CD4-positive, alpha-beta T cell (primary cell): ENCODE measurements around the gene TSSK2. TPM values are rescaled to one million over a fixed set of nuclear protein-coding genes. Genes with fewer than 3 reads are reported as not detected.

Experiments used
- ATAC-seq: fragments of 200-7000 bp; cut with Tn5 transposase; one replicate; pipeline ENCODE4 v1.10.0; 2022; ENCODE audit warnings: mild to moderate bottlenecking; ENCODE audit not compliant: poor library complexity
- CTCF ChIA-PET: fragments of 350-600 bp; sonication (Branson Sonifier 250); formaldehyde crosslinking; loops from one replicate; lab custom pipeline; 2021; ENCODE audit warnings: antibody characterized with exemption, inconsistent platforms; lab: Charles Lee
- POLR2A ChIA-PET: fragments of 350-600 bp; sonication (Branson Sonifier 250); formaldehyde crosslinking; loops from one replicate; lab custom pipeline; 2021; ENCODE audit warnings: antibody characterized with exemption, inconsistent platforms; lab: Charles Lee
- DNase-seq, 14 experiments: peaks; one replicate each; pipeline ENCODE4 v3.0.0-alpha.2; 2013 to 2020; ENCODE audit warnings: mixed read lengths in 2 of 14
- H3K27ac ChIP-seq, 2 donors: one replicate each; pipeline versions ENCODE4 v1.5.1 to v1.7.0; 2013; ENCODE audit warnings: low read length in 2 of 2, low read depth in 1 of 2, mild to moderate bottlenecking in 1 of 2
- H3K27me3 ChIP-seq, 2 experiments: 1 replicate in 1 of 2; 2 replicates in 1 of 2; pipeline versions ENCODE4 v1.6.1 to v1.7.0; 2013; ENCODE audit warnings: low read length in 2 of 2, control low read depth in 1 of 2, mild to moderate bottlenecking in 1 of 2, moderate library complexity in 1 of 2; ENCODE audit not compliant: insufficient read depth in 2 of 2, control insufficient read depth in 1 of 2
- H3K36me3 ChIP-seq: one replicate; pipeline ENCODE4 v1.6.1; 2013; ENCODE audit warnings: low read length, control low read depth; ENCODE audit not compliant: insufficient read depth
- H3K4me1 ChIP-seq: one replicate; pipeline ENCODE4 v1.6.1; 2013; ENCODE audit warnings: low read length, control low read depth; ENCODE audit not compliant: insufficient read depth
- H3K4me3 ChIP-seq: one replicate; pipeline ENCODE4 v1.5.1; 2013; ENCODE audit warnings: mild to moderate bottlenecking, low read length, moderate library complexity
- H3K9me3 ChIP-seq, 2 experiments: 1 replicate in 1 of 2; 2 replicates in 1 of 2; pipeline versions ENCODE4 v1.6.1 to v1.7.0; 2013; ENCODE audit warnings: low read length in 2 of 2, mild to moderate bottlenecking in 2 of 2, control low read depth in 1 of 2, moderate library complexity in 1 of 2; ENCODE audit not compliant: control insufficient read depth in 1 of 2, insufficient read depth in 1 of 2
- H3K27ac Mint-ChIP-seq: one replicate; pipeline ENCODE4 v1.8.0; 2020; ENCODE audit warnings: mixed read lengths
- H3K27me3 Mint-ChIP-seq: one replicate; pipeline ENCODE4 v1.8.0; 2021; ENCODE audit warnings: mixed read lengths
- H3K36me3 Mint-ChIP-seq: one replicate; pipeline ENCODE4 v1.8.0; 2021; ENCODE audit warnings: low read depth, mixed read lengths
- H3K4me1 Mint-ChIP-seq: one replicate; pipeline ENCODE4 v1.8.0; 2021; ENCODE audit warnings: low read depth, mixed read lengths
- H3K4me3 Mint-ChIP-seq: one replicate; pipeline ENCODE4 v1.8.0; 2020; ENCODE audit warnings: mild to moderate bottlenecking, mixed read lengths
- H3K9me3 Mint-ChIP-seq: one replicate; pipeline ENCODE4 v1.8.0; 2020; ENCODE audit warnings: mixed read lengths
- CTCF ChIP-seq: fragments of 200-600 bp; IDR thresholded peaks from one replicate; pipeline ENCODE4 v1.8.0; 2022; ENCODE audit warnings: antibody characterized with exemption, mild to moderate bottlenecking
- intact Hi-C, 2 experiments: fragments of 100-400 bp; cut with DNase I in 1 of 2; cut with micrococcal nuclease in 1 of 2; formaldehyde crosslinking; loops; one replicate each; pipeline versions ENCODE4 v1.15.1 to v1.9.0; 2023 to 2025; cut with DNase I, micrococcal nuclease
- total RNA-seq, 174 experiments: library from RNA in 2 of 174; stranded (reverse) in 2 of 174; gene quantifications; one replicate each; pipeline ENCODE4 v1.2.3 and lab custom pipeline; 2021 to 2026

The TSSK2 gene
- total RNA-seq, 2 experiments from 2014 or later = 0.31 TPM; not detected in 1

- Mint-ChIP-seq H3K36me3 (peaks cover 46% of the 10 kb centered on the region), H3K27ac (no peak overlapping the region), H3K9me3 (no peaks in the 10 kb centered on the region), H3K27me3 (peaks cover 12% of the 10 kb centered on the region), H3K4me3 (peak overlapping the region; percentile 60), H3K4me1 (peaks cover 22% of the 10 kb centered on the region)
- intact Hi-C loops = loop anchor here (10.0 kb wide), 2 partner anchors 302 to 332 kb away; partner anchors contain the start of genes C22orf39 (in 1 of the 2), CDC45 (in 1 of the 2) and UFD1 (in 1 of the 2)
- Histone ChIP-seq H3K4me1 (peaks cover 23% of the 10 kb centered on the region), H3K27me3 (peaks cover 0 to 2% of the 10 kb centered on the region in 2 experiments), H3K36me3 (peaks cover 54% of the 10 kb centered on the region), H3K4me3 (no peak overlapping the region), H3K9me3 (no peaks in the 10 kb centered on the region), H3K27ac (no peak overlapping the region)
- ChIA-PET POLR2A (interaction anchor here (0.8 to 3.3 kb wide), 2 partner anchors 20 to 487 kb away, joined by 3 to 34 read pairs; partner anchors contain the start of gene DGCR2), CTCF (no interaction called here)
- no peak for DNase-seq
- TF ChIP-seq CTCF = no peak
- no peak for ATAC-seq
Measured at GRCh38 chr22:19142394-19142793, 11.3 kb downstream of the TSSK2 start.

DNA sequence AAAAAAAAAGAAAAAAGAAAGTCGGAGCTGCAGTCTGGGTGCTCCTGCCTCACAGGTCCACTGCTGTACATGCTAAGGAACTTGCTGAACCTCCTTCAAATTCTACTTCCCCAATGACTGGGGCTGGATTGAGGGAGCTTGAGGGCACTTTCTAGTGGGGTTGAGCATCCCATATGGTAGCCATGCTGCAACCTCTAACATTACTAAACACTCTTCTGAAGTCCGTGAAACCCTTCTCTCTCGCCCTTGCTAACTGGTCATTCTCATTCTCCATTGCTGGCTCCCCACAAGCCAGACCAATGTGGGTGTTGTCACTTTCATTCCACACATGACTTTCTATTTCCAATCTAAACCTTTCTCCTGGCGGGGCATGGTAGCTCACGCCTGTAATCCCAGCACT, 12.1 kb downstream of the TSSK2 start:
- no peaks in the 10 kb centered on the region for H3K9me3 Mint-ChIP-seq
- Histone ChIP-seq H3K27me3 (peaks cover 3 to 8% of the 10 kb centered on the region in 2 experiments), H3K4me1 (peaks cover 20% of the 10 kb centered on the region), H3K9me3 (no peaks in the 10 kb centered on the region), H3K36me3 (peaks cover 46% of the 10 kb centered on the region), H3K4me3 (no peak overlapping the region), H3K27ac (no peak overlapping the region)
- peak overlapping the region; percentile 94 for H3K27ac Mint-ChIP-seq
- no peak for DNase-seq
- peaks cover 16% of the 10 kb centered on the region for H3K27me3 Mint-ChIP-seq
- H3K36me3 Mint-ChIP-seq = peaks cover 42% of the 10 kb centered on the region
- intact Hi-C loops = loop anchor here (10.0 kb wide), 2 partner anchors 302 to 332 kb away; partner anchors contain the start of genes C22orf39 (in 1 of the 2), CDC45 (in 1 of the 2) and UFD1 (in 1 of the 2)
- CTCF ChIA-PET = interaction anchor here (1.6 to 2.8 kb wide), 3 partner anchors 37 to 487 kb away, joined by 7 to 13 read pairs (median 9); no protein-coding TSS in a partner anchor
- TF ChIP-seq CTCF = no peak
- POLR2A ChIA-PET = interaction anchor here (0.8 to 3.3 kb wide), 7 partner anchors 21 to 487 kb away, joined by 3 to 34 read pairs (median 8); partner anchors contain the start of genes C22orf39, DGCR2 and SLC25A1
- peaks cover 22% of the 10 kb centered on the region for H3K4me1 Mint-ChIP-seq
- ATAC-seq = no peak
- peak overlapping the region; percentile 70 for H3K4me3 Mint-ChIP-seq

GRCh38 chr22:19143967-19144400, 12.9 kb downstream of the TSSK2 start:
- Mint-ChIP-seq H3K27ac (peak overlapping the region; percentile 94), H3K9me3 (no peaks in the 10 kb centered on the region)
- intact Hi-C loops = loop anchor here (1.0 to 10.0 kb wide), 11 partner anchors 22 to 575 kb away; partner anchors contain the start of genes CDC45 (in 2 of the 2), UFD1 (in 2 of the 2), C22orf39 (in 1 of the 2) and CLTCL1 (in 1 of the 2)

More at GRCh38 chr22:19143967-19144400, 12.9 kb downstream of the TSSK2 start:
- Mint-ChIP-seq H3K4me3 (peak overlapping the region; percentile 97), H3K27me3 (peaks cover 16% of the 10 kb centered on the region), H3K4me1 (peaks cover 22% of the 10 kb centered on the region), H3K36me3 (peaks cover 37% of the 10 kb centered on the region)
- Histone ChIP-seq H3K4me1 (peaks cover 23% of the 10 kb centered on the region), H3K27ac (peak overlapping the region; percentile 81 to 86), H3K36me3 (peaks cover 38% of the 10 kb centered on the region), H3K27me3 (peaks cover 10 to 16% of the 10 kb centered on the region in 2 experiments), H3K4me3 (peak overlapping the region; percentile 90), H3K9me3 (peaks cover 0 to 6% of the 10 kb centered on the region in 2 experiments)
- POLR2A ChIA-PET = interaction anchor here (0.9 to 3.3 kb wide), 13 partner anchors 10 to 486 kb away, joined by 3 to 34 read pairs (median 7); partner anchors contain the start of genes C22orf39, CDC45, DGCR2 and HIRA
- DNase-seq = peak in 7 of 14 experiments; percentile 13 to 66 (median 25)
- ATAC-seq = peak; percentile 16
- no peak for TF ChIP-seq CTCF
- CTCF ChIA-PET = interaction anchor here (0.6 to 2.8 kb wide), 17 partner anchors 18 to 486 kb away, joined by 3 to 19 read pairs (median 4); partner anchors contain the start of genes CDC45, SLC25A1 and UFD1
